Vagina (tissue), 2 donors: ENCODE results near the gene PRAMEF10. TPM values are rescaled to one million over a fixed set of nuclear protein-coding genes. Genes with fewer than 3 reads are reported as not detected.
"Not testable (repeated sequence)": the region's sequence is repeated elsewhere in the genome, so short reads cannot be mapped to it uniquely, and the experiment has no call there.

Experiments used
- DNase-seq, 2 donors: peaks; one replicate each; pipeline ENCODE4 v3.0.0-alpha.2; 2017; ENCODE audit errors: extremely low spot score in 2 of 2
- H3K27ac ChIP-seq: fragments of 200-600 bp; sonication (generic); one replicate; pipeline ENCODE4 v1.5.1; 2019
- H3K27me3 ChIP-seq: fragments of 200-600 bp; sonication (generic); one replicate; pipeline ENCODE4 v1.5.1; 2019
- H3K36me3 ChIP-seq, 2 donors: fragments of 200-600 bp; sonication (generic); one replicate each; pipeline ENCODE4 v1.5.1; 2017 to 2019
- H3K4me1 ChIP-seq: fragments of 200-600 bp; sonication (generic); one replicate; pipeline ENCODE4 v1.5.1; 2019
- H3K4me3 ChIP-seq, 2 donors: fragments of 200-600 bp; sonication (generic); 1 replicate in 1 of 2; 2 replicates in 1 of 2; pipeline ENCODE4 v1.5.1; 2016 to 2019
- H3K9me3 ChIP-seq: fragments of 200-600 bp; sonication (generic); one replicate; pipeline ENCODE4 v1.5.1; 2019
- POLR2A ChIP-seq, 2 donors: fragments of 450-650 bp; IDR thresholded peaks; one replicate each; pipeline ENCODE4 v1.6.1; 2017; ENCODE audit warnings: antibody characterized with exemption in 2 of 2, mild to moderate bottlenecking in 2 of 2, moderate library complexity in 2 of 2
- POLR2AphosphoS5 ChIP-seq, 2 donors: sonication (generic); formaldehyde crosslinking; IDR thresholded peaks; one replicate each; pipeline ENCODE4 v1.9.0; 2017; ENCODE audit warnings: antibody characterized with exemption in 2 of 2, mild to moderate bottlenecking in 2 of 2, low read depth in 1 of 2; ENCODE audit not compliant: insufficient read depth in 1 of 2
- intact Hi-C: fragments of 100-400 bp; cut with DNase I; formaldehyde crosslinking; loops from one replicate; pipeline ENCODE4 v1.15.1; 2023
- small RNA-seq: library from RNA; depleted of rRNA; stranded (forward); fragments of <200 nt; gene quantifications from one replicate; pipeline ENCODE3, GENCODE V24; 2016
- total RNA-seq: library from RNA; depleted of rRNA; stranded (reverse); fragments of >200 nt; gene quantifications from one replicate; pipeline ENCODE4 v1.2.3, GENCODE V29; 2016
- TF ChIP-seq, protein P1 (sequence below), 3 experiments: fragments of 450-650 bp in 2 of 3; fragments of 200-600 bp in 1 of 3; sonication (generic) in 1 of 3; IDR thresholded peaks; one replicate each; pipeline ENCODE4 v1.5.1; 2017 to 2019; ENCODE audit warnings: antibody characterized with exemption in 3 of 3, mild to moderate bottlenecking in 2 of 3, moderate library complexity in 2 of 3

Gene PRAMEF10
- total RNA-seq, 1 donor from 2014 or later = not detected

DNA sequence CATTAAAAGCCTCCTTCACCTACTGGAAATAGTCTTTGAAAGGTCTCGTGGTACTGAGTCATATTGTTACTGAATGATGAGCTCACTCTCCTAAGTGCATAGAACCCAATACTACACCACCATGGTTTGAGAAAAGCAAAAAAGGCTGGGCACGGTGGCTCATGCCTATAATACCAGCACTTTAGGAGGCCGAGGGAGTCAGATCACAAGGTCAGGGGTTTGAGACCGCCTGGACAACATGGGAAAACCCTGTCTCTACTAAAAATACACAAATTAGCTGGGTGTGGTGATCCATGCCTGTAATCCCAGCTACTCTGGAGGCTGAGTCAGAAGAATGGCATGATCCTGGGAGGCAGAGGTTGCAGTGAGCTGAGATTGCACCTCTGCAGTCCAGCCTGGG, 46.3 kb downstream of the PRAMEF10 start:
- TF ChIP-seq, protein P1, sequence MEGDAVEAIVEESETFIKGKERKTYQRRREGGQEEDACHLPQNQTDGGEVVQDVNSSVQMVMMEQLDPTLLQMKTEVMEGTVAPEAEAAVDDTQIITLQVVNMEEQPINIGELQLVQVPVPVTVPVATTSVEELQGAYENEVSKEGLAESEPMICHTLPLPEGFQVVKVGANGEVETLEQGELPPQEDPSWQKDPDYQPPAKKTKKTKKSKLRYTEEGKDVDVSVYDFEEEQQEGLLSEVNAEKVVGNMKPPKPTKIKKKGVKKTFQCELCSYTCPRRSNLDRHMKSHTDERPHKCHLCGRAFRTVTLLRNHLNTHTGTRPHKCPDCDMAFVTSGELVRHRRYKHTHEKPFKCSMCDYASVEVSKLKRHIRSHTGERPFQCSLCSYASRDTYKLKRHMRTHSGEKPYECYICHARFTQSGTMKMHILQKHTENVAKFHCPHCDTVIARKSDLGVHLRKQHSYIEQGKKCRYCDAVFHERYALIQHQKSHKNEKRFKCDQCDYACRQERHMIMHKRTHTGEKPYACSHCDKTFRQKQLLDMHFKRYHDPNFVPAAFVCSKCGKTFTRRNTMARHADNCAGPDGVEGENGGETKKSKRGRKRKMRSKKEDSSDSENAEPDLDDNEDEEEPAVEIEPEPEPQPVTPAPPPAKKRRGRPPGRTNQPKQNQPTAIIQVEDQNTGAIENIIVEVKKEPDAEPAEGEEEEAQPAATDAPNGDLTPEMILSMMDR (IDR thresholded peaks at IDR 0.05) = no peak
- no peak for TF ChIP-seq POLR2AphosphoS5 (IDR thresholded peaks at IDR 0.05; ENCODE audit: insufficient read depth in 1 of 2, low read depth in 1 of 2)
- TF ChIP-seq POLR2A (IDR thresholded peaks at IDR 0.05) = no peak
- DNase-seq = no peak
- no peak overlapping the region for H3K27ac ChIP-seq
- H3K4me1 ChIP-seq = no peaks in the 10 kb centered on the region
- H3K9me3 ChIP-seq = no peaks in the 10 kb centered on the region
- H3K4me3 ChIP-seq = no peak overlapping the region
- no peaks in the 10 kb centered on the region for H3K27me3 ChIP-seq
- H3K36me3 ChIP-seq = no peaks in the 10 kb centered on the region
- intact Hi-C loops = no loop called here

DNA sequence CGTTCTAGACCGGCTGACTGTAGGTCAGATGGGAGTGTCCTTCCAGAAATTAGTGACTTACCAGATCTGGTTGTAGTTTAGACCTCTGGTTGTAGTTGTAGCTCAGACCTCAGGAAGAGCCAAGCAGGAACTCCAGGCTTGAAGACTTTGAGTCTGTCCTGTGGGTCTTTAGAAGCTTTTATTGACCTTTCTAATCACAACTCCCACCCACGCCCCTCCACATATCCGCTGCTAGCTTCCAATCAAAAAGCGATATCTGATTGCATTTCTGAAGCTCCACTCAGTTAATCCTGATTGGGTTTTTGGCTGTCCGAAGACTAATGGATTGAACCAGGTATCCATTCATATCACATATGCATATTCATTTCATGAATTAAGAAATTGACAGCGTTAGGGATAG, 49.5 kb downstream of the PRAMEF10 start, which contains the start of gene HNRNPCL1:
Gene HNRNPCL1 (minus strand): TSS at position 101 of the 400 bp plus-strand sequence. CDS start 431 bp downstream, outside the sequence.
- H3K4me1 ChIP-seq, H3K4me3 ChIP-seq, H3K27me3 ChIP-seq, DNase-seq, H3K27ac ChIP-seq, H3K36me3 ChIP-seq, H3K9me3 ChIP-seq, intact Hi-C loops: not testable (repeated sequence)

Small RNAs within 50 kb of the gene (small RNA-seq; reads per million reads assigned to genes)
- not detected for gene RNU6-1072P

Other genes starting within 250 kb of the PRAMEF10 start
- not detected for gene AADACL3, start 182.2 kb downstream of the PRAMEF10 start, total RNA-seq
- not detected for gene CFAP107, start 152.1 kb downstream of the PRAMEF10 start, total RNA-seq
- not detected for gene PRAMEF12, start 124.5 kb downstream of the PRAMEF10 start, total RNA-seq
- not detected for gene PRAMEF1, start 106.9 kb downstream of the PRAMEF10 start, total RNA-seq
- gene PRAMEF11, start 66.9 kb downstream of the PRAMEF10 start, total RNA-seq = not detected
- not detected for gene HNRNPCL1, start 49.5 kb downstream of the PRAMEF10 start, total RNA-seq
- gene PRAMEF2, start 41.2 kb downstream of the PRAMEF10 start, total RNA-seq = not detected
- gene PRAMEF4, start 12.1 kb downstream of the PRAMEF10 start, total RNA-seq = not detected
- not detected for gene PRAMEF7, start 18.3 kb upstream of the PRAMEF10 start, total RNA-seq
- gene PRAMEF6, start 49.3 kb upstream of the PRAMEF10 start, total RNA-seq = not detected
- gene PRAMEF27, start 158.3 kb upstream of the PRAMEF10 start, total RNA-seq = not detected
- not detected for gene HNRNPCL3, start 162.5 kb upstream of the PRAMEF10 start, total RNA-seq
- gene PRAMEF25, start 172.5 kb upstream of the PRAMEF10 start, total RNA-seq = not detected
- not detected for gene HNRNPCL2, start 218.6 kb upstream of the PRAMEF10 start, total RNA-seq